Activated CD8-positive, alpha-beta T cell treated with anti-CD3 and anti-CD28 coated beads for 36 hours (primary cell): Measurements from ENCODE around the gene BPTF. TPM values are rescaled to one million over a fixed set of nuclear protein-coding genes. Genes with fewer than 3 reads are reported as not detected.
A peak's percentile ranks its signal among the peaks of the same experiment; 100 is the strongest.
"Not testable (repeated sequence)": the region's sequence is repeated elsewhere in the genome, so short reads cannot be mapped to it uniquely, and the experiment has no call there.

Experiments
- ATAC-seq: fragments of 200-7000 bp; cut with Tn5 transposase; one replicate; pipeline ENCODE4 v1.10.0; 2021; ENCODE audit warnings: mild to moderate bottlenecking, moderate library complexity
- CTCF ChIA-PET: fragments of 350-600 bp; sonication (Branson Sonifier 250); formaldehyde crosslinking; loops from one replicate; lab custom pipeline; 2021; ENCODE audit warnings: antibody characterized with exemption; lab: Charles Lee
- POLR2A ChIA-PET: fragments of 350-600 bp; sonication (Branson Sonifier 250); formaldehyde crosslinking; loops from one replicate; lab custom pipeline; 2021; ENCODE audit warnings: antibody characterized with exemption; lab: Charles Lee
- DNase-seq: peaks from one replicate; pipeline ENCODE4 v3.0.0-alpha.2; 2020
- H3K27ac Mint-ChIP-seq: one replicate; pipeline ENCODE4 v1.8.0; 2021; ENCODE audit warnings: mild to moderate bottlenecking, mixed read lengths
- H3K27me3 Mint-ChIP-seq: one replicate; pipeline ENCODE4 v1.8.0; 2021; ENCODE audit warnings: mixed read lengths
- H3K36me3 Mint-ChIP-seq: one replicate; pipeline ENCODE4 v1.8.0; 2021; ENCODE audit warnings: low read depth, mixed read lengths
- H3K4me1 Mint-ChIP-seq: one replicate; pipeline ENCODE4 v1.8.0; 2021; ENCODE audit warnings: low read depth, mixed read lengths
- H3K4me3 Mint-ChIP-seq: one replicate; pipeline ENCODE4 v1.8.0; 2021; ENCODE audit warnings: mild to moderate bottlenecking, moderate library complexity, mixed read lengths
- H3K9me3 Mint-ChIP-seq: one replicate; pipeline ENCODE4 v1.8.0; 2021; ENCODE audit warnings: mixed read lengths
- intact Hi-C: fragments of 100-400 bp; cut with micrococcal nuclease; formaldehyde crosslinking; loops from one replicate; pipeline ENCODE4 v1.10.0; 2022
- total RNA-seq, 2 experiments: library from RNA; stranded (reverse); gene quantifications; one replicate each; pipeline ENCODE4 v1.2.3, GENCODE V29; 2021
- TF ChIP-seq, protein P1 (sequence below): fragments of 200-600 bp; IDR thresholded peaks from one replicate; pipeline ENCODE4 v1.8.0; 2022; ENCODE audit warnings: antibody characterized with exemption, mild to moderate bottlenecking

Gene BPTF
- total RNA-seq, 2 experiments from 2014 or later = 80.1 to 84.4 TPM

DNA sequence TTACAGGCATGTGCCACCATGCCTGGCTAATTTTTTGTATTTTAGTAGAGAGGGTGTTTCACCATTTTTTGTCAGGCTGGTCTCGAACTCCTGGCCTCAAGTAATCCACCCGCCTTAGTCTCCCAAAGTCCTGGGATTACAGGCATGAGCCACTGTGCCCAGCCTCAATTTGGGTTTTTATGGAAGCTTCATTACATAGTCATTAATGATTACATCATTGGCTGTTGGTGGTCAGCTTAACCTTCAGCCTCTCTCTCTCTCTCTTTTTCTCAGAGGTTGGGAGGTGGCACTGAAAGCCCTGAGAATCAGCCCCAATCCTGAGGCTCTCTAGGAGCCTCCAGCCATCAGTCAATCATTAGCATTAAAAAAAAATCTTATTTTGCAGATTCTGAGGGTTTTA is 125.6 kb downstream of the BPTF start:
- Mint-ChIP-seq H3K27me3 (no peaks in the 10 kb centered on the region), H3K4me1 (no peaks in the 10 kb centered on the region), H3K9me3 (no peaks in the 10 kb centered on the region), H3K27ac (no peak overlapping the region), H3K4me3 (no peak overlapping the region), H3K36me3 (peaks cover 16% of the 10 kb centered on the region)
- ChIA-PET POLR2A (no interaction called here), CTCF (no interaction called here)
- intact Hi-C loops = no loop called here
- ATAC-seq (no peak), DNase-seq (no peak)
- TF ChIP-seq, protein P1, sequence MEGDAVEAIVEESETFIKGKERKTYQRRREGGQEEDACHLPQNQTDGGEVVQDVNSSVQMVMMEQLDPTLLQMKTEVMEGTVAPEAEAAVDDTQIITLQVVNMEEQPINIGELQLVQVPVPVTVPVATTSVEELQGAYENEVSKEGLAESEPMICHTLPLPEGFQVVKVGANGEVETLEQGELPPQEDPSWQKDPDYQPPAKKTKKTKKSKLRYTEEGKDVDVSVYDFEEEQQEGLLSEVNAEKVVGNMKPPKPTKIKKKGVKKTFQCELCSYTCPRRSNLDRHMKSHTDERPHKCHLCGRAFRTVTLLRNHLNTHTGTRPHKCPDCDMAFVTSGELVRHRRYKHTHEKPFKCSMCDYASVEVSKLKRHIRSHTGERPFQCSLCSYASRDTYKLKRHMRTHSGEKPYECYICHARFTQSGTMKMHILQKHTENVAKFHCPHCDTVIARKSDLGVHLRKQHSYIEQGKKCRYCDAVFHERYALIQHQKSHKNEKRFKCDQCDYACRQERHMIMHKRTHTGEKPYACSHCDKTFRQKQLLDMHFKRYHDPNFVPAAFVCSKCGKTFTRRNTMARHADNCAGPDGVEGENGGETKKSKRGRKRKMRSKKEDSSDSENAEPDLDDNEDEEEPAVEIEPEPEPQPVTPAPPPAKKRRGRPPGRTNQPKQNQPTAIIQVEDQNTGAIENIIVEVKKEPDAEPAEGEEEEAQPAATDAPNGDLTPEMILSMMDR = no peak

DNA sequence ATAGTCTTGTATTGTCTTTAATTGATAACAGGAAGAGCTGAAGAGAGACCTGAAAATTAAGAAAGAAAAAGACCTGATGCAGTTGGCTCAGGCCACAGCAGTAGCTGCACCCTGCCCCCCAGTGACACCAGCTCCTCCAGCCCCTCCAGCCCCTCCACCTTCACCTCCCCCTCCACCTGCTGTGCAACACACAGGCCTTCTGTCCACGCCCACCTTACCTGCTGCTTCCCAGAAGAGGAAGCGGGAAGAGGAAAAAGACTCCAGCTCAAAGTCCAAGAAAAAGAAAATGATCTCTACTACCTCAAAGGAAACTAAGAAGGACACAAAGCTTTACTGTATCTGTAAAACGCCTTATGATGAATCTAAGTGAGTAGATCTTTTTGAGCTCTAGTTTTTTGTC is 134.2 kb downstream of the BPTF start:
- H3K4me1 Mint-ChIP-seq = peaks cover 10% of the 10 kb centered on the region
- ChIA-PET CTCF (interaction anchor here (0.7 to 2.1 kb wide), 10 partner anchors 8 to 241 kb away, joined by 3 to 8 read pairs (median 4); no protein-coding TSS in a partner anchor), POLR2A (interaction anchor here (1.4 kb wide), 1 partner anchor 17 kb away, joined by 3 read pairs; no protein-coding TSS in a partner anchor)
- ATAC-seq = no peak
- peaks cover 12% of the 10 kb centered on the region for H3K36me3 Mint-ChIP-seq
- intact Hi-C loops = no loop called here
- TF ChIP-seq, protein P1 = no peak
- no peak for DNase-seq
- H3K27me3 Mint-ChIP-seq = no peaks in the 10 kb centered on the region
- no peaks in the 10 kb centered on the region for H3K9me3 Mint-ChIP-seq
- H3K27ac Mint-ChIP-seq = peak overlapping the region; percentile 78
- no peak overlapping the region for H3K4me3 Mint-ChIP-seq

DNA sequence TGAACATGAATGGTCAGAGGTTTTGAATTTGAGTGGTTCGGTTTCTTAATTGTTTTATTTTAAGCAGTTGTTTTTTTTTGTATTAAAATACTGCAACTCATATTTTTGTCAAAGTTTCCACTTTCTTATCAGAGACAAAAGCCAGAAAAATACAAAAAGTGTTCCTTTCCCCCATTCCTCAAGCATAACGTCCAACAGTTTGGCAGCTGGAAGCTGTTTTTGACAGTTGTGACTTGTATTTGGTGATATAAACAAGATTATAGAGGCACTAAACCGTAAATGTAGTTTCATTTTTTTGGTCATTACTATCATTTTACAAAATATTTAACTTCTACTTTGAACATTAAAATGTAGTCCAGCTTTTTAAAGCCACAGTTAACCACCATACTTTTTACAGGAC is 135.0 kb downstream of the BPTF start:
- H3K36me3 Mint-ChIP-seq = peaks cover 13% of the 10 kb centered on the region
- H3K9me3 Mint-ChIP-seq, intact Hi-C loops, H3K4me3 Mint-ChIP-seq, ATAC-seq, H3K27ac Mint-ChIP-seq, DNase-seq, H3K27me3 Mint-ChIP-seq: not testable (repeated sequence)
- POLR2A ChIA-PET = interaction anchor here (1.4 kb wide), 1 partner anchor 16 kb away, joined by 3 read pairs; no protein-coding TSS in a partner anchor
- CTCF ChIA-PET = interaction anchor here (0.7 to 2.1 kb wide), 6 partner anchors 8 to 213 kb away, joined by 3 to 8 read pairs (median 4); no protein-coding TSS in a partner anchor
- peaks cover 10% of the 10 kb centered on the region for H3K4me1 Mint-ChIP-seq

DNA sequence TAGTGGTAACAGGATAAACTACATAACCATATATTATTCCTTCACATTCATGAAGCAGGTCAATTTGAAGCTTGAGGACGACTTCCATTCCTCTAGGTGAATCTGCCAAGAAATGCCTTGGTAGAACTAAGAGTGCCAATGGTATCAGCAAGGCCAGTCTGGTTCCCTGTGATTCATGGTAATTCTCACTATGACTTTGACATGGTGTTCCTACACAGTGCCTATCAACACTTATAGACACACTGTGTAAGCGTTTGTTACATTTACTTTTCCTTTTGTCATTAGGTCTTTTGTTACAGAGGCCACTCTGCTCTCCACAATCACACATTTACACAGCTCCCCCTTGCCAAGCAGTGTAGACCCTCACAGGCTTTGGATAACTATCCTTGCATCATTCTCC is 136.9 kb downstream of the BPTF start:
- intact Hi-C loops, H3K9me3 Mint-ChIP-seq, DNase-seq, H3K4me3 Mint-ChIP-seq, POLR2A ChIA-PET, H3K27me3 Mint-ChIP-seq, ATAC-seq: not testable (repeated sequence)
- Mint-ChIP-seq H3K36me3 (peaks cover 19% of the 10 kb centered on the region), H3K4me1 (peaks cover 10% of the 10 kb centered on the region), H3K27ac (peak overlapping the region; percentile 28)
- CTCF ChIA-PET = interaction anchor here (1.0 to 1.1 kb wide), 2 partner anchors 14 to 23 kb away, joined by 3 to 4 read pairs; no protein-coding TSS in a partner anchor

DNA sequence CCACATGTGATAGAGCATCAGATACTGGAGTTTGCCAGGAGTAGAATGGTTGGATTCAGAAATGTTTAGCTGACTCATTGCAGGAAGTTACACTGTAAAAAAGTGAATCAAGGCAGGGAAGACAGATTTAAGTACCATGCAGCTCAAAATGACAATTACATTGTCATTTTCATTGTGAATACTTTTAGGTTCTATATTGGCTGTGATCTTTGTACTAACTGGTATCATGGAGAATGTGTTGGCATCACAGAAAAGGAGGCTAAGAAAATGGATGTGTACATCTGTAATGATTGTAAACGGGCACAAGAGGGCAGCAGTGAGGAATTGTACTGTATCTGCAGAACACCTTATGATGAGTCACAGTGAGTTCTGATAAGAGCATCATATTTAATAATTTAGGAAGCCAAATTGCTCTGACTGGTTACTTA is 137.9 kb downstream of the BPTF start:
- intact Hi-C loops, H3K4me3 Mint-ChIP-seq, H3K27me3 Mint-ChIP-seq, H3K9me3 Mint-ChIP-seq, POLR2A ChIA-PET: not testable (repeated sequence)
- ATAC-seq = peak; percentile 100
- Mint-ChIP-seq H3K36me3 (peaks cover 14% of the 10 kb centered on the region), H3K4me1 (peaks cover 10% of the 10 kb centered on the region), H3K27ac (peak overlapping the region; percentile 74)
- peak; percentile 83 for DNase-seq
- CTCF ChIA-PET = interaction anchor here (0.7 to 1.6 kb wide), 9 partner anchors 8 to 162 kb away, joined by 3 to 4 read pairs (median 3); no protein-coding TSS in a partner anchor
- TF ChIP-seq, protein P1 = peak; percentile 70

DNA sequence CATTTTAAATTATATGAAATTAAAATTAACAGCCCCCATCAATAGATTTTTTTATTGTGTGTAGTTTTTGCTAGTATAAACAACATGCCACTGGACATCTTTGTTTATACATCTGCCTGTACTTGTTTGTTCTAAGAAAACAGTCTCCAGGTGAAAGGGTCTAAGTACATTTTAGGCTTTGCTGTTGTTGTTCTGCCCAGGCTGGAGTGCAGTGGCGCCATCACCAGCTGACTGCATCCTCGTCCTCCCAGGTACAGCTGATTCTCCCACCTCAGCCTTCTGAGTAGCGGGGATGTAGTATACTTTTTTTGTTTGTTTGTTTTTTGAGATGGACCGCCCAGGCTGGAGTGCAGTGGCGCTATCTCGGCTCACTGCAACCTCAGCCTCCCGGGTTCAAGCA is 145.5 kb downstream of the BPTF start:
- Mint-ChIP-seq H3K4me3 (no peak overlapping the region), H3K27ac (no peak overlapping the region), H3K4me1 (no peaks in the 10 kb centered on the region), H3K9me3 (no peaks in the 10 kb centered on the region), H3K36me3 (peaks cover 10% of the 10 kb centered on the region), H3K27me3 (no peaks in the 10 kb centered on the region)
- ATAC-seq (no peak), DNase-seq (no peak)
- ChIA-PET CTCF (no interaction called here), POLR2A (no interaction called here)
- intact Hi-C loops = no loop called here
- TF ChIP-seq, protein P1 = no peak
